Nephron (organoid): ENCODE results near the gene SLC9B2.

ENCODE experiments used
- H3K27ac Mint-ChIP-seq, 3 experiments: 2 replicates each; pipeline ENCODE4 v1.8.0; 2020; ENCODE audit warnings: mixed read lengths in 3 of 3, mild to moderate bottlenecking in 2 of 3, moderate library complexity in 1 of 3
- H3K27me3 Mint-ChIP-seq: 2 replicates; pipeline ENCODE4 v1.8.0; 2021; ENCODE audit warnings: low read depth, mild to moderate bottlenecking, moderate library complexity, mixed read lengths
- H3K36me3 Mint-ChIP-seq: 2 replicates; pipeline ENCODE4 v1.8.0; 2020; ENCODE audit warnings: low read depth, mixed read lengths
- H3K4me1 Mint-ChIP-seq: 2 replicates; pipeline ENCODE4 v1.8.0; 2020; ENCODE audit warnings: mixed read lengths
- H3K4me3 Mint-ChIP-seq, 3 experiments: 2 replicates each; pipeline ENCODE4 v1.8.0; 2020; ENCODE audit warnings: mild to moderate bottlenecking in 3 of 3, mixed read lengths in 3 of 3, moderate library complexity in 2 of 3
- H3K9me3 Mint-ChIP-seq: 2 replicates; pipeline ENCODE4 v1.8.0; 2020; ENCODE audit warnings: mixed read lengths
- TF ChIP-seq, protein P1 (sequence below), 3 experiments: fragments of 200-600 bp; sonication (generic); IDR thresholded peaks; one replicate each; pipeline ENCODE4 v1.5.0; 2021; ENCODE audit warnings: antibody characterized with exemption in 3 of 3; ENCODE audit not compliant: unreplicated experiment in 3 of 3

Gene SLC9B2

GRCh38 chr4:103091601-103092223 is 15.2 kb upstream of the SLC9B2 start:
- no peak overlapping the region for H3K4me3 Mint-ChIP-seq
- peaks cover under 1% of the 10 kb centered on the region for H3K4me1 Mint-ChIP-seq
- no peaks in the 10 kb centered on the region for H3K9me3 Mint-ChIP-seq
- no peaks in the 10 kb centered on the region for H3K27me3 Mint-ChIP-seq
- TF ChIP-seq, protein P1, sequence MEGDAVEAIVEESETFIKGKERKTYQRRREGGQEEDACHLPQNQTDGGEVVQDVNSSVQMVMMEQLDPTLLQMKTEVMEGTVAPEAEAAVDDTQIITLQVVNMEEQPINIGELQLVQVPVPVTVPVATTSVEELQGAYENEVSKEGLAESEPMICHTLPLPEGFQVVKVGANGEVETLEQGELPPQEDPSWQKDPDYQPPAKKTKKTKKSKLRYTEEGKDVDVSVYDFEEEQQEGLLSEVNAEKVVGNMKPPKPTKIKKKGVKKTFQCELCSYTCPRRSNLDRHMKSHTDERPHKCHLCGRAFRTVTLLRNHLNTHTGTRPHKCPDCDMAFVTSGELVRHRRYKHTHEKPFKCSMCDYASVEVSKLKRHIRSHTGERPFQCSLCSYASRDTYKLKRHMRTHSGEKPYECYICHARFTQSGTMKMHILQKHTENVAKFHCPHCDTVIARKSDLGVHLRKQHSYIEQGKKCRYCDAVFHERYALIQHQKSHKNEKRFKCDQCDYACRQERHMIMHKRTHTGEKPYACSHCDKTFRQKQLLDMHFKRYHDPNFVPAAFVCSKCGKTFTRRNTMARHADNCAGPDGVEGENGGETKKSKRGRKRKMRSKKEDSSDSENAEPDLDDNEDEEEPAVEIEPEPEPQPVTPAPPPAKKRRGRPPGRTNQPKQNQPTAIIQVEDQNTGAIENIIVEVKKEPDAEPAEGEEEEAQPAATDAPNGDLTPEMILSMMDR (IDR thresholded peaks at IDR 0.05; ENCODE audit: unreplicated experiment in 3 of 3): peak; percentile 42 to 60 (median 51)
- peaks cover 60% of the 10 kb centered on the region for H3K36me3 Mint-ChIP-seq
- no peak overlapping the region for H3K27ac Mint-ChIP-seq

DNA sequence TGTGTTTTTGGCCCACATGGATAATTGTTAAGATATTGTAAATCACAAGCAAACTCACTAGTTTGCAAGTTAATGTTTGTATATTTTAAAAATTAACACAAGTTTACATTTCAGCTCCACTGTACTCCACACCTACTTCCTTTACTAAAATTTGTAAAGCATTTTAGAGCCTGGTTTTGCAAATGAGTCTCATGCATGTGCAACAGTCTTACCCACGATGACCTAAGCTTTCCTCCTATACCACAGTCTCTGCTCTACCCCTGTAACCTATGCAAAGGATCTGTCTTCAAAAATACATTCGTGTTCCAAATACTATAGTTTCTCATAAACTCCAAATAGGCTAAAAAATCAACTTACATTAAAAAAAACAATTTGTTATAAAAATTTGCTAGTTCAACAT is 12.9 kb upstream of the SLC9B2 start:
- Mint-ChIP-seq H3K4me3 (no peak overlapping the region), H3K27ac (no peak overlapping the region), H3K27me3 (no peaks in the 10 kb centered on the region), H3K4me1 (no peaks in the 10 kb centered on the region), H3K36me3 (peaks cover 77% of the 10 kb centered on the region), H3K9me3 (no peaks in the 10 kb centered on the region)
- TF ChIP-seq, protein P1 (IDR thresholded peaks at IDR 0.05; ENCODE audit: unreplicated experiment in 3 of 3): no peak

DNA sequence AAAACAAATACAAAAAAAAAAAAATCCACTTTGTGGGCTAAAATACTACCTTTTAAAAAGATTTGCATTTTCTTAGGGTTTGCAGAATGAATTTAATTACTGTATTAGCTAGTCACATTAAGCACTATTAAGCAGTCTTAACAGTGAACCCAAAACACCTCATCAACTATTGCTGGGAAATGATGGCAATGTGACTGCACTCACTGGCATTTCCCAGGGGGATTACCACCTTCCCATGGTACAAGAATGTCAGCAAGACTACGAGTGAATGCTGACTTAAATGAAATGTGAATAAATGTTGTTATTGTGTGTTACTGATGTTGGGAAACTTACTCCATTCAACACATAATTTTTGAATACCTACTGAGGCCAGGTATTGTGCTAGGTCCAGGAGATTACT is 10.0 kb upstream of the SLC9B2 start:
- no peak overlapping the region for H3K4me3 Mint-ChIP-seq
- H3K36me3 Mint-ChIP-seq: peaks cover 78% of the 10 kb centered on the region
- H3K4me1 Mint-ChIP-seq: no peaks in the 10 kb centered on the region
- no peaks in the 10 kb centered on the region for H3K9me3 Mint-ChIP-seq
- H3K27ac Mint-ChIP-seq: no peak overlapping the region
- H3K27me3 Mint-ChIP-seq: no peaks in the 10 kb centered on the region
- TF ChIP-seq, protein P1 (IDR thresholded peaks at IDR 0.05; ENCODE audit: unreplicated experiment in 3 of 3): no peak

GRCh38 chr4:103085555-103086196 is 9.1 kb upstream of the SLC9B2 start:
- no peak overlapping the region for H3K4me3 Mint-ChIP-seq

DNA sequence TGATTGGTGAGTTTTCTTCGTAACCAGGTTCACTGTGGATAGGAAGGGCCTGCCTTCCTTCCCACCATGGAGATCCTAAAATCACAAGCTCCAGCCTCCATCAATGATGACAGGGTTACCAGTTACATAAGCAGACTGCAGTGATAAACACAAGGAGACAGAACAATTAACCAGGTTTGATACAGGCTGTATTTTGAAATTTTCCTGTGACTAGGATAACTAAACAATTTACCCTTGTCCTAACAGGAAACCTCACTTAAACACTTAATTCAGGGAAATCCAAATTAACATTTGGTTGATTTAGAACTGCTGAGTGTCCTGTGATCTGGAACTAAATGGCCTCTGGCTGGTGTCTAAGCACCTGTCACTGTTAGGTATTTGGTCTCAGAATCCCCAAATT is 3.1 kb upstream of the SLC9B2 start:
- TF ChIP-seq, protein P1 (IDR thresholded peaks at IDR 0.05; ENCODE audit: unreplicated experiment in 3 of 3): no peak
- Mint-ChIP-seq H3K9me3 (no peaks in the 10 kb centered on the region), H3K36me3 (peaks cover 45% of the 10 kb centered on the region), H3K27me3 (no peaks in the 10 kb centered on the region), H3K4me3 (no peak overlapping the region), H3K4me1 (peaks cover 14% of the 10 kb centered on the region), H3K27ac (no peak overlapping the region)

More at GRCh38 chr4:103085555-103086196, 9.1 kb upstream of the SLC9B2 start:
- Mint-ChIP-seq H3K27ac (no peak overlapping the region), H3K27me3 (no peaks in the 10 kb centered on the region), H3K36me3 (peaks cover 76% of the 10 kb centered on the region), H3K9me3 (no peaks in the 10 kb centered on the region), H3K4me1 (no peaks in the 10 kb centered on the region)
- TF ChIP-seq, protein P1 (IDR thresholded peaks at IDR 0.05; ENCODE audit: unreplicated experiment in 3 of 3): no peak
